Colonic mucosa (tissue), 4 donors: ENCODE measurements around the gene UTF1. TPM values are rescaled to one million over a fixed set of nuclear protein-coding genes. Genes with fewer than 3 reads are reported as not detected.

ENCODE experiments used
- DNase-seq: peaks from one replicate; pipeline ENCODE4 v3.0.0-alpha.2; 2020
- H3K27ac ChIP-seq: fragments of 200-600 bp; one replicate; pipeline ENCODE4 v1.8.0; 2021
- H3K27me3 ChIP-seq: fragments of 200-600 bp; one replicate; pipeline ENCODE4 v1.8.0; 2021
- H3K36me3 ChIP-seq: fragments of 200-600 bp; one replicate; pipeline ENCODE4 v1.8.0; 2021
- H3K4me1 ChIP-seq: fragments of 200-600 bp; one replicate; pipeline ENCODE4 v1.8.0; 2021; ENCODE audit warnings: mild to moderate bottlenecking
- H3K4me3 ChIP-seq: fragments of 200-600 bp; one replicate; pipeline ENCODE4 v1.8.0; 2021
- H3K9ac ChIP-seq, 2 donors: one replicate each; pipeline ENCODE4 v1.7.0; 2013; ENCODE audit warnings: control low read depth in 2 of 2, low read depth in 2 of 2, low read length in 2 of 2
- H3K9me3 ChIP-seq: fragments of 200-600 bp; one replicate; pipeline ENCODE4 v1.8.0; 2021
- CTCF ChIP-seq: fragments of 200-600 bp; IDR thresholded peaks from one replicate; pipeline ENCODE4 v1.8.0; 2022; ENCODE audit warnings: antibody characterized with exemption, mild to moderate bottlenecking
- intact Hi-C: fragments of 100-400 bp; cut with DNase I; formaldehyde crosslinking; loops from one replicate; pipeline ENCODE4 v1.14.1; 2022
- total RNA-seq, 2 donors: library from RNA; stranded (reverse); fragmentation: NEBNext Ultra II Directional in 1 of 2; extraction: Animal tissue kit (Norgen Biotek cat#: 25700) in 1 of 2; gene quantifications; one replicate each; pipeline ENCODE4 v1.2.1, GENCODE V29; 2021
- donor health status: healthy.
- donor health status: DM: no; HTN: no; CAD: no.
- donor health status: DM: no; HTN: no; CAD: no.

UTF1 gene
- total RNA-seq, 2 donors from 2014 or later: not detected

GRCh38 chr10:133211141-133211830 is 18.7 kb upstream of the UTF1 start:
- intact Hi-C loops: no loop called here
- Histone ChIP-seq H3K36me3 (no peaks in the 10 kb centered on the region), H3K9ac (no peak overlapping the region), H3K9me3 (no peaks in the 10 kb centered on the region), H3K27me3 (no peaks in the 10 kb centered on the region), H3K4me1 (no peaks in the 10 kb centered on the region), H3K27ac (no peak overlapping the region), H3K4me3 (no peak overlapping the region)
- no peak for TF ChIP-seq CTCF
- DNase-seq: no peak

GRCh38 chr10:133211959-133212852 is 17.8 kb upstream of the UTF1 start:
- DNase-seq: no peak
- Histone ChIP-seq H3K4me3 (no peak overlapping the region), H3K9ac (no peak overlapping the region), H3K36me3 (no peaks in the 10 kb centered on the region), H3K4me1 (no peaks in the 10 kb centered on the region), H3K9me3 (no peaks in the 10 kb centered on the region), H3K27me3 (no peaks in the 10 kb centered on the region), H3K27ac (no peak overlapping the region)
- intact Hi-C loops: no loop called here
- no peak for TF ChIP-seq CTCF

GRCh38 chr10:133212853-133213494 is 17.0 kb upstream of the UTF1 start:
- intact Hi-C loops: no loop called here
- Histone ChIP-seq H3K36me3 (no peaks in the 10 kb centered on the region), H3K27me3 (no peaks in the 10 kb centered on the region), H3K4me3 (no peak overlapping the region), H3K9ac (no peak overlapping the region), H3K4me1 (no peaks in the 10 kb centered on the region), H3K27ac (no peak overlapping the region), H3K9me3 (no peaks in the 10 kb centered on the region)
- no peak for DNase-seq
- TF ChIP-seq CTCF: no peak

- no peak for DNase-seq
- Histone ChIP-seq H3K27me3 (no peaks in the 10 kb centered on the region), H3K9me3 (no peaks in the 10 kb centered on the region), H3K36me3 (no peaks in the 10 kb centered on the region), H3K9ac (no peak overlapping the region), H3K4me1 (no peaks in the 10 kb centered on the region), H3K27ac (no peak overlapping the region), H3K4me3 (no peak overlapping the region)
- no peak for TF ChIP-seq CTCF
- intact Hi-C loops: no loop called here
Observed at GRCh38 chr10:133213641-133214467, 16.2 kb upstream of the UTF1 start.
